Measurements from ENCODE around the gene CDH18. TPM values are rescaled to one million over a fixed set of nuclear protein-coding genes. Genes with fewer than 3 reads are reported as not detected.

Gene CDH18
- total and polyA plus RNA-seq, 2 of the 13 experiments (the other 11 are each of a cell fraction or from before 2014, with no cell fraction given), result not detected

GRCh38 chr5:19928562-19929421 lies 59.2 kb downstream of the CDH18 start:
- H4K20me1 ChIP-seq (ENCODE audit: insufficient read depth, low read length), result no peaks in the 10 kb centered on the region
- H3K27ac ChIP-seq (ENCODE audit: extremely low read length, insufficient read depth, low read length), result no peak overlapping the region
- H3K9ac ChIP-seq (ENCODE audit: insufficient read depth, low read depth, low read length), result no peak overlapping the region
- no peaks in the 10 kb centered on the region for H3K4me1 ChIP-seq (ENCODE audit: insufficient read depth, low read length)
- ChIA-PET CTCF (ENCODE audit: low intra/inter-chr PET ratio, low total read pairs) (no interaction called here), POLR2A (no interaction called here)
- FAIRE-seq (no peak), DNase-seq (ENCODE audit: low spot score) (peak; percentile 6), ATAC-seq (no peak)
- intact Hi-C loops (cut with micrococcal nuclease; ENCODE audit: unreplicated experiment) (no loop called here), in situ Hi-C loops (cut with HindIII; ENCODE audit: extremely low pct_ligation_motif_present, low pct_unique_long_range_greater_than_20kb) (no loop called here)
- no peaks in the 10 kb centered on the region for H3K36me3 ChIP-seq (replicated peaks in 1 of 2; ENCODE audit: control insufficient read depth in 1 of 2, insufficient read depth in 2 of 2, low read length in 2 of 2)
- no peak for TF ChIP-seq PAX8 (CRISPR knock-in tag; IDR thresholded peaks at IDR 0.05; ENCODE audit: borderline replicate concordance)
- TF ChIP-seq, protein P1, sequence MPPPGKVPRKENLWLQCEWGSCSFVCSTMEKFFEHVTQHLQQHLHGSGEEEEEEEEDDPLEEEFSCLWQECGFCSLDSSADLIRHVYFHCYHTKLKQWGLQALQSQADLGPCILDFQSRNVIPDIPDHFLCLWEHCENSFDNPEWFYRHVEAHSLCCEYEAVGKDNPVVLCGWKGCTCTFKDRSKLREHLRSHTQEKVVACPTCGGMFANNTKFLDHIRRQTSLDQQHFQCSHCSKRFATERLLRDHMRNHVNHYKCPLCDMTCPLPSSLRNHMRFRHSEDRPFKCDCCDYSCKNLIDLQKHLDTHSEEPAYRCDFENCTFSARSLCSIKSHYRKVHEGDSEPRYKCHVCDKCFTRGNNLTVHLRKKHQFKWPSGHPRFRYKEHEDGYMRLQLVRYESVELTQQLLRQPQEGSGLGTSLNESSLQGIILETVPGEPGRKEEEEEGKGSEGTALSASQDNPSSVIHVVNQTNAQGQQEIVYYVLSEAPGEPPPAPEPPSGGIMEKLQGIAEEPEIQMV (CRISPR knock-in tag; IDR thresholded peaks at IDR 0.05; ENCODE audit: low read depth), result no peak
- TF ChIP-seq HMG20A (CRISPR knock-in tag; IDR thresholded peaks at IDR 0.05; ENCODE audit: borderline replicate concordance), result no peak
- TF ChIP-seq ZNF33B (CRISPR knock-in tag; IDR thresholded peaks at IDR 0.05), result no peak
- TF ChIP-seq FOXA3 (CRISPR knock-in tag; IDR thresholded peaks at IDR 0.05), result no peak
- peak; percentile 44; the same call in 1 of the 2 replicates for TF ChIP-seq CREB1 (IDR thresholded peaks at IDR 0.05)
- TF ChIP-seq CREB1 (CRISPR knock-in tag; IDR thresholded peaks at IDR 0.05), result no peak
- no peak for TF ChIP-seq ZNF776 (CRISPR knock-in tag; IDR thresholded peaks at IDR 0.05)
- no peak for TF ChIP-seq ZNF530 (CRISPR knock-in tag; IDR thresholded peaks at IDR 0.05; ENCODE audit: low read depth)
- no peak overlapping the region for H3K4me3 ChIP-seq (replicated peaks in 1 of 3; ENCODE audit: insufficient read depth in 1 of 3, low read depth in 2 of 3, low read length in 3 of 3)
- no peaks in the 10 kb centered on the region; a peak in 1 of 5 replicates for H3K27me3 ChIP-seq (ENCODE audit: control insufficient read depth in 1 of 2, insufficient read depth in 2 of 2, low read length in 2 of 2)
- no TSS peak for BruUV-seq (replicated peaks)
- H3K79me2 ChIP-seq (ENCODE audit: insufficient read depth, low read length), result no peaks in the 10 kb centered on the region
- WGBS (ENCODE audit: low lambda C conversion rate), result under 1% methylated on average over 3 of the region's 3 CpGs
- no peaks in the 10 kb centered on the region for H3K9me3 ChIP-seq (ENCODE audit: low read length)
- no peak overlapping the region for H2AFZ ChIP-seq (ENCODE audit: low read length)
- no peak overlapping the region for H3K4me2 ChIP-seq (ENCODE audit: low read depth, low read length)
